Stomach (tissue), 9 donors: ENCODE measurements around the gene DRC1. TPM values are rescaled to one million over a fixed set of nuclear protein-coding genes. Genes with fewer than 3 reads are reported as not detected.
A peak's percentile ranks its signal among the peaks of the same experiment; 100 is the strongest.

Experiments
- DNase-seq, 2 donors: peaks; one replicate each; pipeline versions ENCODE4 v3.0.0 to v3.0.0-alpha.2; 2013 to 2019
- H3K27ac ChIP-seq, 5 donors: fragments of 200-600 bp in 4 of 5; sonication (generic) in 4 of 5; one replicate each; pipeline ENCODE4 v1.5.1; 2013 to 2019; ENCODE audit warnings: mild to moderate bottlenecking in 1 of 5, moderate library complexity in 1 of 5
- H3K27me3 ChIP-seq, 3 donors: fragments of 200-600 bp; sonication (generic); one replicate each; pipeline ENCODE4 v1.5.1; 2017 to 2019; ENCODE audit warnings: mixed run types in 1 of 3
- H3K36me3 ChIP-seq, 4 donors: fragments of 200-600 bp; sonication (generic); 1 replicate in 3 of 4; 2 replicates in 1 of 4; pipeline ENCODE4 v1.5.1; 2016 to 2019
- H3K4me1 ChIP-seq, 4 donors: fragments of 200-600 bp; sonication (generic); one replicate each; pipeline ENCODE4 v1.5.1; 2016 to 2019
- H3K4me3 ChIP-seq, 4 donors: fragments of 200-600 bp; sonication (generic) in 3 of 4; one replicate each; pipeline ENCODE4 v1.5.1; 2016 to 2019; ENCODE audit warnings: mild to moderate bottlenecking in 1 of 4
- H3K9me3 ChIP-seq, 4 donors: fragments of 200-600 bp; sonication (generic); one replicate each; pipeline ENCODE4 v1.5.1; 2016 to 2019
- CTCF ChIP-seq, 7 experiments: fragments of 450-650 bp in 4 of 7; fragments of 200-600 bp in 3 of 7; sonication (generic) in 3 of 7; IDR thresholded peaks; one replicate each; pipeline ENCODE4 v1.5.1; 2016 to 2019; ENCODE audit warnings: antibody characterized with exemption in 7 of 7, control low read depth in 2 of 7, mild to moderate bottlenecking in 1 of 7
- EP300 ChIP-seq: sonication (generic); formaldehyde crosslinking; IDR thresholded peaks from one replicate; pipeline ENCODE4 v1.6.1; 2017; ENCODE audit warnings: antibody characterized with exemption
- POLR2A ChIP-seq, 4 donors: fragments of 450-650 bp; IDR thresholded peaks; one replicate each; pipeline ENCODE4 v1.6.1; 2016; ENCODE audit warnings: antibody characterized with exemption in 4 of 4, control low read depth in 2 of 4, mild to moderate bottlenecking in 1 of 4, moderate library complexity in 1 of 4
- POLR2AphosphoS5 ChIP-seq, 3 donors: sonication (generic); formaldehyde crosslinking; IDR thresholded peaks; one replicate each; pipeline ENCODE4 v1.6.1; 2016; ENCODE audit warnings: antibody characterized with exemption in 3 of 3
- WGBS, 5 donors: extraction: QIAGEN DNeasy Blood & Tissue Kit in 3 of 5; methylation state at CpG; one replicate each; pipeline versions ENCODE4 v1.1.5 to v1.1.7; 2013 to 2018; 5-methylcytosine and 5-hydroxymethylcytosine counted together
- intact Hi-C: fragments of 100-400 bp; cut with DNase I; formaldehyde crosslinking; loops from one replicate; pipeline ENCODE4 v1.15.1; 2023; ENCODE audit warnings: low total_unique reads
- polyA plus RNA-seq, 3 donors: library from polyadenylated mRNA; stranded (reverse); fragments of 200-250 nt; gene quantifications; one replicate each; pipeline ENCODE4 v1.2.3, GENCODE V29; 2013
- total RNA-seq, 5 donors: library from RNA; depleted of rRNA; stranded (reverse); fragments of >200 nt; gene quantifications; one replicate each; pipeline versions ENCODE4 v1.1.0 to v1.2.3, GENCODE V29; 2014 to 2016
- donor health status: healthy with polysubstance abuse.
- donor health status: Bipolar disorder and iron deficiency.
- donor health status: healthy.

DRC1 gene
- total and polyA plus RNA-seq, 8 donors: 2.2 TPM; not detected in 7

GRCh38 chr2:26356111-26356510 lies 45.6 kb upstream of the DRC1 start:
- intact Hi-C loops: no loop called here
- peaks cover 0 to 30% (median 17%) of the 10 kb centered on the region in 4 donors for H3K4me1 ChIP-seq
- no peaks in the 10 kb centered on the region for H3K36me3 ChIP-seq
- TF ChIP-seq POLR2A (IDR thresholded peaks at IDR 0.05): no peak
- no peak for TF ChIP-seq CTCF (IDR thresholded peaks at IDR 0.05)
- no peak for TF ChIP-seq EP300
- TF ChIP-seq POLR2AphosphoS5 (IDR thresholded peaks at IDR 0.05): no peak
- WGBS, 5 donors: 96 to 100% (median 96%) methylated on average over 2 of the region's 2 CpGs
- no peaks in the 10 kb centered on the region for H3K27me3 ChIP-seq
- no peak overlapping the region for H3K4me3 ChIP-seq
- no peak overlapping the region for H3K27ac ChIP-seq
- no peak for DNase-seq
- H3K9me3 ChIP-seq: no peaks in the 10 kb centered on the region

- TF ChIP-seq POLR2AphosphoS5 (IDR thresholded peaks at IDR 0.05): no peak
- no peak for TF ChIP-seq EP300
- TF ChIP-seq CTCF (IDR thresholded peaks at IDR 0.05): no peak
- no peak for TF ChIP-seq POLR2A (IDR thresholded peaks at IDR 0.05)
- Histone ChIP-seq H3K9me3 (no peaks in the 10 kb centered on the region), H3K36me3 (no peaks in the 10 kb centered on the region), H3K27me3 (no peaks in the 10 kb centered on the region), H3K4me3 (no peak overlapping the region), H3K27ac (no peak overlapping the region), H3K4me1 (peaks cover 0 to 30% (median 17%) of the 10 kb centered on the region in 4 donors)
- no peak for DNase-seq
- intact Hi-C loops: no loop called here
- WGBS, 5 donors: 72 to 87% (median 82%) methylated on average over 2 of the region's 2 CpGs
These were observed 44.9 kb upstream of the DRC1 start for GRCh38 chr2:26356771-26357170.

- no peak overlapping the region for H3K4me3 ChIP-seq
- H3K36me3 ChIP-seq: no peaks in the 10 kb centered on the region
- WGBS, 5 donors: 49 to 61% (median 58%) methylated on average over 4 of the region's 4 CpGs
- intact Hi-C loops: no loop called here
- DNase-seq: no peak
- no peak for TF ChIP-seq POLR2A (IDR thresholded peaks at IDR 0.05)
- TF ChIP-seq EP300: no peak
- H3K27ac ChIP-seq: peak overlapping the region in 1 of 5 donors; percentile 13
- H3K9me3 ChIP-seq: no peaks in the 10 kb centered on the region
- H3K27me3 ChIP-seq: no peaks in the 10 kb centered on the region
- peaks cover 0 to 36% (median 22%) of the 10 kb centered on the region in 4 donors for H3K4me1 ChIP-seq
These were observed 41.7 kb upstream of the DRC1 start for GRCh38 chr2:26359886-26360473.

GRCh38 chr2:26363323-26363722 lies 38.4 kb upstream of the DRC1 start:
- TF ChIP-seq POLR2AphosphoS5 (IDR thresholded peaks at IDR 0.05): no peak
- TF ChIP-seq POLR2A (IDR thresholded peaks at IDR 0.05): no peak
- TF ChIP-seq EP300: no peak
- no peak for TF ChIP-seq CTCF (IDR thresholded peaks at IDR 0.05)
- Histone ChIP-seq H3K36me3 (peaks cover 0 to 25% (median 20%) of the 10 kb centered on the region in 4 donors), H3K27ac (no peak overlapping the region), H3K27me3 (no peaks in the 10 kb centered on the region), H3K9me3 (no peaks in the 10 kb centered on the region), H3K4me1 (peaks cover 0 to 26% (median 9%) of the 10 kb centered on the region in 4 donors), H3K4me3 (no peak overlapping the region)
- WGBS, 5 donors: 60 to 74% (median 70%) methylated on average over 4 of the region's 4 CpGs
- intact Hi-C loops: no loop called here
- no peak for DNase-seq

GRCh38 chr2:26363958-26364357 lies 37.8 kb upstream of the DRC1 start:
- H3K4me3 ChIP-seq: no peak overlapping the region
- no peaks in the 10 kb centered on the region for H3K9me3 ChIP-seq
- no peak overlapping the region for H3K27ac ChIP-seq
- H3K36me3 ChIP-seq: peaks cover 0 to 27% (median 22%) of the 10 kb centered on the region in 4 donors
- intact Hi-C loops: no loop called here
- no peak for DNase-seq
- TF ChIP-seq CTCF (IDR thresholded peaks at IDR 0.05) (no peak), POLR2A (IDR thresholded peaks at IDR 0.05) (no peak), POLR2AphosphoS5 (IDR thresholded peaks at IDR 0.05) (no peak), EP300 (no peak)
- WGBS, 5 donors: 75 to 90% (median 89%) methylated on average over 3 of the region's 3 CpGs
- H3K4me1 ChIP-seq: peaks cover 0 to 20% (median 9%) of the 10 kb centered on the region in 4 donors
- H3K27me3 ChIP-seq: no peaks in the 10 kb centered on the region
